MG63 (cell line): Measurements from ENCODE around the gene PXK. TPM values are rescaled to one million over a fixed set of nuclear protein-coding genes. Genes with fewer than 3 reads are reported as not detected.

ENCODE experiments used
- total RNA-seq: library from RNA; depleted of rRNA; stranded (reverse); fragments of >200 nt; shearing (Covaris generic); gene quantifications from 2 replicates; pipeline ENCODE4 v1.2.3, GENCODE V29; 2014; ENCODE audit warnings: low replicate concordance; rRNA removed

Gene PXK
- total RNA-seq, 1 experiment from 2014 or later: 25.7 TPM

Other genes with a start within 250 kb of the PXK start
- gene DNASE1L3, start 121.9 kb upstream of the PXK start, total RNA-seq: not detected in 2 replicates
- gene ABHD6, start 95.1 kb upstream of the PXK start, total RNA-seq: 1.9 and 2.1 TPM in 2 replicates
- gene RPP14, start 26.6 kb upstream of the PXK start, total RNA-seq: 6.2 and 16.3 TPM in 2 replicates
- 3.6 and 25.3 TPM in 2 replicates for gene HTD2, start 26.4 kb upstream of the PXK start, total RNA-seq
- gene PDHB, start 100.9 kb downstream of the PXK start, total RNA-seq: 106 and 142 TPM in 2 replicates
- gene KCTD6, start 159.2 kb downstream of the PXK start, total RNA-seq: 5.1 and 13.4 TPM in 2 replicates
- gene ACOX2, start 204.3 kb downstream of the PXK start, total RNA-seq: 18.7 and 23.4 TPM in 2 replicates
- 40.7 and 47.1 TPM in 2 replicates for gene FAM107A, start 244.5 kb downstream of the PXK start, total RNA-seq